Activated T-cell treated with anti-CD3 and anti-CD28 coated beads, Interleukin-2, amount 50 U/mL, for 24 hours (primary cell): ENCODE measurements around the gene KMT2E.

Experiments
- DNase-seq: peaks from one replicate; pipeline ENCODE4 v3.0.0-alpha.2; 2020
- H3K27ac Mint-ChIP-seq: 2 replicates; pipeline ENCODE4 v1.8.0; 2020; ENCODE audit warnings: mild to moderate bottlenecking, mixed read lengths
- H3K27me3 Mint-ChIP-seq: 2 replicates; pipeline ENCODE4 v1.8.0; 2020; ENCODE audit warnings: mixed read lengths
- H3K36me3 Mint-ChIP-seq: 2 replicates; pipeline ENCODE4 v1.8.0; 2020; ENCODE audit warnings: low read depth, mixed read lengths
- H3K4me1 Mint-ChIP-seq: 2 replicates; pipeline ENCODE4 v1.8.0; 2020; ENCODE audit warnings: low read depth, mixed read lengths
- H3K4me3 Mint-ChIP-seq: 2 replicates; pipeline ENCODE4 v1.8.0; 2020; ENCODE audit warnings: mild to moderate bottlenecking, moderate library complexity, mixed read lengths
- H3K9me3 Mint-ChIP-seq: 2 replicates; pipeline ENCODE4 v1.8.0; 2020; ENCODE audit warnings: mixed read lengths

KMT2E gene

DNA sequence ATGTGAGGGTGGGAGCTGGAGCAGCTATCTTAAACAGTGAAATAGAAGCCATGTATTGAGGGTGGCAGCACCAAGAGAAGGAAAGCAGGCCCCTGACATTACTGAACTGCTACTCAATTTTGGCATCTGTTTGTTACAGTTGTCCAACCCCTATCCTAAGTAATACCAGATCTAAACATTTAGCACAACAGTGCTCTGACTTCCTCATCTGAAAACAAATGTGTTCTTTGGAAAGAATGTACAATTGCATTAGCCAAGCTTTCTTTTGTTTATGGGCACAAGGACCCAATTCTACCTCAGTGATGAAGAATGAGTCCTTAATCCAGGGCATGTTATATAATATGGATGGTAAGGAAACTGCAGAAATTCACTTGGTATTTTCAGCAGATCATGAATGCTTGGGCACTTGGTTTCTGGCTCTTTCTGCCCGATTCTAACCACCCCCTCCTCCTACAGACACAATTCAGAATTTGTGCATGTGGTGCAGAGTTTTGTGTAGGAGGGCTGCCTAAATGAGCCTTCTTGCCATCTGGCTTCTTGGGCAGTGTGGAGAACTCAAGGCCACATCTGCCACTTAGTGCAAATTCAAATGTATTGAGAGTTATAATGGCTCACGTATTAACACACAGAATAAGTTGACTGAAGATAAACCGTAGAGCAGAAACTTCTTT lies 36.9 kb upstream of the KMT2E start:
- Mint-ChIP-seq H3K36me3 (peaks cover 28% of the 10 kb centered on the region), H3K27me3 (no peaks in the 10 kb centered on the region), H3K9me3 (no peaks in the 10 kb centered on the region), H3K4me3 (no peak overlapping the region), H3K27ac (peak overlapping the region; percentile 53), H3K4me1 (peaks cover 53% of the 10 kb centered on the region)
- no peak for DNase-seq

DNA sequence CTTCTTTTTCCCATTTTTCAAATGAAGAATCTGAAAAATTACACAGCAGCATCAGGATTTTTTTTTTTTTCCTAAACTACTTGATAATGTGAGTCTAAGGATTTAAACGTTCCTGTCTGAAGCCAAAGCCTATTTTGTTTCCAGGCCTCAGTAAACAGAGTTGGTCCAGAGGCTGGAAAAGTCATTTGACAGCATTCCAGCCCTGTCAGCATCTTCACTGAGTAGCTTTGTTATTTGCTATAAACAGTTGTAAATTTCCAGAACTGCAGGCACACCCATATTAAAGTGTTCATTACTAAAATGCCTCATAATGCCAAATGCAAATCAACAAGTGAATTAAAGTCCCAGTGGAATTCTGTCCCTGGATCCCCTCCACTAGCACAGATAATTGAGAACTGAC lies 35.5 kb upstream of the KMT2E start:
- Mint-ChIP-seq H3K27me3 (no peaks in the 10 kb centered on the region), H3K36me3 (peaks cover 38% of the 10 kb centered on the region), H3K4me3 (no peak overlapping the region), H3K27ac (peak overlapping the region; percentile 6), H3K4me1 (peaks cover 61% of the 10 kb centered on the region), H3K9me3 (no peaks in the 10 kb centered on the region)
- DNase-seq, result no peak

DNA sequence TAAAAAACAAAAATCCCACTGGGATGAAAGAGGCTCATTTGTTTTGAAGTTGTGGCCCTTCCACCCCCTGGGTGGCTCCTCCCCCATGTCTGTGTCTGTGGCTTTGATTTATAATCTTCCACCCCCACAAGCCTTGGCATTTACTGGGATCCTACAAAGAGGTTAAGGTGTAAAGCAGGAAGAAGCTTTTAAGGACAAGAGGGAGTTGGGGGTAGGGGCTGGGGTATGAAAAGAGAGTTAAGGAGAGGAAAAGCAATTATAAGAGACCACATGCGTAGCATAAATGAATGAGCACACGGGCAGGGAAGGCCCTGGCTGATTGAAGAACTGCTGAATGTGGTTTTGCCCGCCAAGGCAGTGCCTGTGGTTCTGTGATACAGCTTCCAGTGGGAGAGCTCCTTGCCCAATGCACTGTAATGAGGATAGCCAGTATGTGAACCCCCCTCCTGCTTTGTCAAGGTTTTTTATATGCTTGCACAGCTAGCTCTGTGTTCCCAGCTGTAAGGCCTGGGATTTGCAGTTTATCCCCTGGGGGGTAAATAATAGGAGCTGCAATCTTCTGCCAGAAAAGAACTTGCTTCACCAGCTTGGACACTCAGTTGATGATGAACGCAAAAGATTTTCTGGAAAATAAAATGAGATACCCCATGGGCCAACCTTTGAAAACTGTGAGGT lies 34.7 kb upstream of the KMT2E start:
- Mint-ChIP-seq H3K27me3 (no peaks in the 10 kb centered on the region), H3K27ac (peak overlapping the region; percentile 39), H3K4me3 (no peak overlapping the region), H3K9me3 (no peaks in the 10 kb centered on the region), H3K36me3 (peaks cover 39% of the 10 kb centered on the region), H3K4me1 (peaks cover 55% of the 10 kb centered on the region)
- DNase-seq, result no peak

DNA sequence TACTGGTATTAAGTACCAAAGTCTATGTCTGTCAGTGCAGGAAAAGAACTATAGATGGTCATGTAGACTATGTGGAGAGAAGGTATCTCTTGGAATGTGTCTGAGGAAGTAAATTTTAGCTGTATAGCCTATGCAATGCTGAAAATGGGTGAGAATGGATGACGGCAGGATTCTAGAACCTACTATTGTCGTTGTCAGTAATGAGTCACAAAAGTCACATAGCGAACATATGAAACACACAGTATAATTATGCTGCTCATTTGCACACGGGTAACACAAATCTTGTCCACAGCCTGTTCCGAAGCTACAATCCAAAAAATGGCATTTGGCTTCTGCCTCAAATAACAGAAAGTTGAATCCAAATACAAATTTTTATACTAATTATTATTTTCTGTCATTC lies 33.6 kb upstream of the KMT2E start:
- no peaks in the 10 kb centered on the region for H3K9me3 Mint-ChIP-seq
- no peak for DNase-seq
- H3K4me3 Mint-ChIP-seq, result no peak overlapping the region
- H3K27ac Mint-ChIP-seq, result peak overlapping the region; percentile 45
- H3K4me1 Mint-ChIP-seq, result peaks cover 65% of the 10 kb centered on the region
- H3K27me3 Mint-ChIP-seq, result no peaks in the 10 kb centered on the region
- peaks cover 47% of the 10 kb centered on the region for H3K36me3 Mint-ChIP-seq

DNA sequence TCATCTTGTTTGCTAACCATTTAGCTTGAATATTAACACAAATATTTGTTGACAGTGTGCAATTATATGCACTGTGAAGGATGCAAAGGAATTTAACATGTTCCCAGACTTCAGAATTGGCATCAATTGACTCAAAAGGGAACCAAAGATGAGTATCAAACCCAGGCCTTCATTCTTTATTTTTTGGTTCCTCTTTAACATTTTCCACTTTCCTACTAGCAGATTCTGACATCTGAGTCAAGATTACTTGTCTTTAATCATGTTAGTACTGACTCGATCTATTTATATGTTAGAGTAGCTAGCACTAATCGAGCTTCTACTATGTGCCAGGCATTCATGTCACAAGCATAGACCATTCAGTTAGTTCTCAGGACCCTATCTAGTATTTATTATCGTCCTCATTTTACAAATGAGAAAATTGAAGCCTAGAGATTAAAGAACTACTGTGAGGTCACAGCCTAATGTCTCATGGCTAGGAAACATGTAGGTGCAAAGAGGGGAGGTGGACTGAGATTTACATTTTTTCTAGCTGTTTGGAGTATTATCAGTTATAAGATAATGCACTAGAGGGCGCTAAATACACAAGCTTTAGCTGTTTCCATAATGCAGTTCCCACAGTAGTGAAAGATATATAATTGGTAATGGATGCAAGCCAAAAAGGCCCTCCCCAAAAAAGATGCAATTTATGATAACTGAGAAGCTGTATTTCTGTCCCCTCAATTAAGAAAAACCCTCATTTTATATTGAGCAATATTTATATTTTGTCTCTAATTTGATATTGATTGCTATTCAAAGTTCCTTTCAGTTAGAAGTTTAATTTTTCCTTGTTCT lies 32.9 kb upstream of the KMT2E start:
- no peaks in the 10 kb centered on the region for H3K9me3 Mint-ChIP-seq

DNA sequence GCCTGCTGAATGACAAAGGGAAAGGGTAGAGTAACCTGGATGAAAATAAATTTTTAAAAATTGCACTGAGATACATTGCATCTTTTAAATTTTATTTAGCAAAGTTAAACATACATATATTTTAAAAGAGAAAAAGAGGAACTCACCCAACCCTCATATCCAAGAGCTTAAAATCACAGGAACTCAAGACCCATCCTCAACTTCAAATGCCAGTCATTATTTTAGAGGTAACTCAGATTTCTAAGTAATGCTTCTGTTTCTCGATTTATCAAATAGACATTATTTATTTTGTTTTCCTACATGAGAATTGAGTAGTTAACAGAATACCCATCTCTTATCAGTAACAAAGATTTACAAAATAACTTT lies 32.4 kb upstream of the KMT2E start:
- H3K9me3 Mint-ChIP-seq, result no peaks in the 10 kb centered on the region
- H3K36me3 Mint-ChIP-seq, result peaks cover 55% of the 10 kb centered on the region
- no peak overlapping the region for H3K4me3 Mint-ChIP-seq
- peaks cover 75% of the 10 kb centered on the region for H3K4me1 Mint-ChIP-seq
- H3K27me3 Mint-ChIP-seq, result no peaks in the 10 kb centered on the region
- H3K27ac Mint-ChIP-seq, result peak overlapping the region; percentile 53
- no peak for DNase-seq

More for the DNA sequence above, 32.9 kb upstream of the KMT2E start:
- no peak for DNase-seq
- no peaks in the 10 kb centered on the region for H3K27me3 Mint-ChIP-seq
- H3K4me3 Mint-ChIP-seq, result no peak overlapping the region
- H3K27ac Mint-ChIP-seq, result peak overlapping the region; percentile 77
- H3K4me1 Mint-ChIP-seq, result peaks cover 70% of the 10 kb centered on the region
- H3K36me3 Mint-ChIP-seq, result peaks cover 51% of the 10 kb centered on the region

DNA sequence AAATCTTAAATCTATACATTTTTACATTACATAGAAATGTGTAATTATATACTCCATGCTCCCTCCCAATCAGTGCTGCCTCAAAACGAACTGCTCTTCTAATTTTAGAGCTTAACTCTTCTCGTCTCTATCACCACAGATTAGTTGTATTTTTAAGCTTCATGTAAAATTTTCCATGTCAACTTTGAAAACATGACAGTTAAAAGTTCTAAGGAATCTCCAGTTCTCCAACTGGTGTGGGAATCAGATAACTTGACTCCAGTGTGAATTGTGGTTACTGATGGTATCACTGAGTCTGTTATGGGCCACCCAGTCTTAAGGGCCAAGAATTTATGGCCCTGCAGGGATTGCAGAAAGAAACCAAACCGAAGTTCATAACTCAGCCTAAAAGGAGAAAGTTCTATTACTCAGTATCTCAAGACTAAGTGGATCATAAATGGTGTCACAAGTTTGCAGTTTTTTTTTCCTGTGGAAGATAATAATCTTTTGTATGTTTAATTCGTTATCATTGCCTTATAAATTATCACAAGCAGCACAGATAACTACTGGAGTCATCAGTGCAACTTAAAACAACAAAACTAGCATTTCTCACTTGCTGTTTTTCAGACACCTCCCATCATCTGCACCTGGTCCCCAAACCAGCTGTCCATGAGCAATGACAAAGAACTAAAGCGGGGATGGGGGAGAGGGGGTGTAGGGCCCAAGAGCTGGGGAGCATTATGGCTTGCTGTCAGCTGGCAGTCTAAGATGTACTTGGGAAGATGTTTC lies 31.5 kb upstream of the KMT2E start:
- H3K27ac Mint-ChIP-seq, result peak overlapping the region; percentile 100
- peaks cover 70% of the 10 kb centered on the region for H3K4me1 Mint-ChIP-seq
- peak overlapping the region; percentile 96 for H3K4me3 Mint-ChIP-seq
- DNase-seq, result no peak
- no peaks in the 10 kb centered on the region for H3K27me3 Mint-ChIP-seq
- no peaks in the 10 kb centered on the region for H3K9me3 Mint-ChIP-seq
- peaks cover 61% of the 10 kb centered on the region for H3K36me3 Mint-ChIP-seq

DNA sequence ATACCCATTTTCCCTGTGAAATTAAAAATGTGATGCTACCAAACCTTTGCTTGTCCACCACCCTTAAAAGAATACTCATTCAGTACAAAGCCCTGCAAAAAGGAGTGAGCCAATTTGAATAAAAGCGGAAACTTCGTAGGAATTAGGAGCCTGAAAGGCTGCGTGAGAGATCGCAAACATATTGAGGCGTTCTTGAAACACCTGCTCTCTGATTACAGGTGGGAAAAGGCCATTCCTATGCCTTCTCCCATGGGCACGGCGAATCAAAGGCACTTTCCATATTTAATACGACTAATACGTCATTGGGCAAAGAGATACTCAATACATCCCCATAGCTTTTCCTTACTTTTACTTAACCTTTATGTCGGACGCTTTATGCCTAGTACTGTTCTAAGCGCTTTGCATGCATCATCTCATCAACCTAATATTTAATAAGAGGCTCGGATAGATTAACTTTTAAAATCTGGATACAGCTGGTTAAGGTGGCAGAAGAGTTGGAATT lies 30.9 kb upstream of the KMT2E start:
- Mint-ChIP-seq H3K27ac (peak overlapping the region; percentile 100), H3K27me3 (no peaks in the 10 kb centered on the region), H3K9me3 (no peaks in the 10 kb centered on the region), H3K36me3 (peaks cover 66% of the 10 kb centered on the region), H3K4me3 (peak overlapping the region; percentile 96), H3K4me1 (peaks cover 75% of the 10 kb centered on the region)
- no peak for DNase-seq

DNA sequence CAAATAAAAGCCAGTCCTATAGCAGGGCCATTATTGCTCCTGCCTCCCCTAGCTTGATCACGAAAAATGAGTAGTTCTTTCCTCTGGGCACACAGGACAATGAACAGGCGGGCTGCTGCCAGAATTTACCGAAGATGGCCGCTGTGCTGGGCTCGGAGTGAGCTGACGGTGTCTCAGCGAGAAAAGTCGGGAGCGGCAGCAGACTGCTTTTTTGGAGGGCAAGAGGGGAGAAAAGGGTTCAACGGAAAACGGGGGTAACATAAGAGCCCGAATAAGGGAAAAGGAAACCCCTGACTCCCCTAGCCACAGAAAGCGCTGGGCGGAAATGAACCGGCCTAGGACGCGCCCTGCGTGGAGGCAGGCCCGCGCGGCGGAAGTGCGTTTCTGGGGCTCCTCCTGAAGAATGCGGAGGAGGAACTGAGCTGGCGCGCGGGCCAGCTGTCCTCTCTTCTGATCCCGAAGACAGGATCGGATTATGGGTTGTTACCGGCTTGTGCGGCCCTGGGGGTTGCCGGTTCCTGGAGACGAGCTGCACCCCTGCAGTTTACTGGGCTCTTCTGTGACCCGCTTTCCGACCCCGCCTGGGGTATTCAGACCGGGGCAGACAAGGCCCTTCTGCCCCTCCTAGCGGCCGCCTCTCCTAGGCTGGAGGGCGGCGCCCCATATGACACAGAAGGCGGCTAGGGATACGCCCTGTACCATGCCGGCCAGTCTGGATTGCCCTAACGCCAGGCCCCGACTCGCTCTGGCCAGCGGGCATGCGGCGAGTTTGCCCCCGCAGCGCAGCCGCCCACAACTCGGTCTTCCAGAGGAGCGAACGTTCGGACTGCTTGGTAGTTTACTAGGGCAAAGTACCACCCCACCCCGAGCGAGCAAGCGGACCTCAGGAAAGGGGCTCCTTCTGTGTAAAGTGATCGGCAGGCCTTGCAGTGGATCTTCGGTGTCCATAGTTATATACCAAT lies 30.1 kb upstream of the KMT2E start:
- peak; percentile 90 for DNase-seq
- peak overlapping the region; percentile 96 for H3K4me3 Mint-ChIP-seq

DNA sequence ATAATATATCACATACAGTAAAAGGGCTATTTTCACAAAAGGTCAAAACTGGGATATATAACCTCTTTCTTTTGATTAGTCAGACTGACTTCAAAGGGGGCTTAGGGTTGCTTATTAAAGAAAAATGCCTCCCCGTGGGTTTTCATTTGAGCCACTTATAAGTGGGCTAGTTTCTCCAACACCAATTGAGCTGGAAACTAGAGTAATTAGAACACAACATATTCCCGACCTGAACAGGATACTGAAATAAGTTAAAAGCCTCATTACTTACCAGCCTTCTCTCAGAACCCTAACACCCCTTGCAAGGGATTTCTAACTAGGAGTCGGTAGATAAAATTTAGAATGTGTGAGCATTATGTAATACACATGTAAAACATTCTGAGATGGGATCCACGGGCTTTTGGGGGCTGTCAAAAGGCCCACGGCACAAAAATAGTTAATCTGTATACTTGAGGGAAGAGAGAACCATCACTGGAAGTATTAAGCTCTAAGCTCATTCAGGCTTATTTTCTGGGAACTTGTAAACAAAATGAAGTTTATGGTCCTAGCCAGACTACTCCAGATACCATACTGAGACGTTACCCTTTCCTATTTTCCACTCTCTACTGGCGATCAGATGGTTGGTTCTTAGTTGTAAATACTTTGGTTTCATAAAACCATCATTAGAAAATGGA lies 29.3 kb upstream of the KMT2E start:
- Mint-ChIP-seq H3K9me3 (no peaks in the 10 kb centered on the region), H3K4me3 (peak overlapping the region; percentile 96), H3K4me1 (peaks cover 70% of the 10 kb centered on the region)

More for the DNA sequence above, 30.1 kb upstream of the KMT2E start:
- Mint-ChIP-seq H3K36me3 (peaks cover 67% of the 10 kb centered on the region), H3K27me3 (no peaks in the 10 kb centered on the region), H3K27ac (peak overlapping the region; percentile 100), H3K9me3 (no peaks in the 10 kb centered on the region), H3K4me1 (peaks cover 77% of the 10 kb centered on the region)

DNA sequence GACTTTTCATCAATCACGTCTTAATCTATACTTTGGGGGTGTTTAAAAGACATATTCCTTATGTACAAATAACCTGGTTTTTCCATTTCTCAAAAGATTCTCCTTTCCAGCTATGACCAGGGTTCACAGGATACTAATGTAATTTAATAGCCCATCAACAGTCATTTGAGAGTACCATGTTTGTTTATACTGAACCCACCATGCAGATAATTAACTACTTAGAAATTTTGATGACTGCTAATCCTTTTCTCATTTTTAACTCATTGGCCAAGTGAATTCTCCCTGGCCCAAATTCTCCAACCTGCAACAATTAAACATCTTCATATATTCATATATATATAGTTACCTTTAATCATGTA lies 28.8 kb upstream of the KMT2E start:
- H3K27ac Mint-ChIP-seq, result peak overlapping the region; percentile 100
- DNase-seq, result no peak
- no peaks in the 10 kb centered on the region for H3K27me3 Mint-ChIP-seq
- peak overlapping the region; percentile 96 for H3K4me3 Mint-ChIP-seq
- H3K36me3 Mint-ChIP-seq, result peaks cover 64% of the 10 kb centered on the region
- no peaks in the 10 kb centered on the region for H3K9me3 Mint-ChIP-seq
- peaks cover 65% of the 10 kb centered on the region for H3K4me1 Mint-ChIP-seq

More for the DNA sequence above, 29.3 kb upstream of the KMT2E start:
- Mint-ChIP-seq H3K27me3 (no peaks in the 10 kb centered on the region), H3K36me3 (peaks cover 64% of the 10 kb centered on the region), H3K27ac (peak overlapping the region; percentile 100)
- DNase-seq, result no peak

DNA sequence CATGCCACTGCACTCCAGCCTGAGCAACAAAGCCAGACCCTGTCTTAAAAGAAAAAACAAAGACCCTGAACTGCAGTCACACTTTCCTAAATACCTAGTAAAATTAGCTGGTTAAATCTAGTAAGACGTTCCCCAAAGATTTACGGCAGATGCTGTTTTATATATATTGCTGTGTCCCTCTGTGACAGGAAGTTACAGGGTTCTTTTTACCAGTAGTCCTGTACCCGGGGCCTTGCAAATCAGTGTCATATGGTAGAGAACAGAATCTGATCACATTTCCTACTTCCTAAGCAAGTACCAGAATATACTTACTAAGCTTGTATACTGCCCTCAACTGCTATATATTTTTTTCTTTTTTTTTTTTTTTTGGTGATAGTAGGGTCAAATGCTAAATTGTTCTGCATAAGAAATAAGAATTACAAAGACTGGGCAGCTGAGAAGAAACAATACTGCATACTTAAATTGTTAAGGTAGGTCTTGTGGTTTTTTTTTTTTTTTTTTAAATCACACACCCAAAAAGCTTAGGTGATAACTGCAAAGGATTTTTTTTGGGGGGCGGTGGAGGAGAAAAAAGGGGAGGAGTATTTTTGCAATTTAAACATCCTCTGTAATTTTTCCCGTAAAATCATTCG lies 27.3 kb upstream of the KMT2E start:
- peak overlapping the region; percentile 81 for H3K27ac Mint-ChIP-seq
- H3K4me1 Mint-ChIP-seq, result peaks cover 55% of the 10 kb centered on the region
- peaks cover 58% of the 10 kb centered on the region for H3K36me3 Mint-ChIP-seq
- H3K9me3 Mint-ChIP-seq, result no peaks in the 10 kb centered on the region
- DNase-seq, result no peak
- H3K27me3 Mint-ChIP-seq, result no peaks in the 10 kb centered on the region
- no peak overlapping the region for H3K4me3 Mint-ChIP-seq
